C4-2B (cell line): ENCODE measurements around the gene TOP2B.

Experiments used
- ZFX ChIP-seq: fragments of 450-650 bp; IDR thresholded peaks from 2 replicates; pipeline ENCODE4 v1.6.1; 2017
- TF ChIP-seq, protein P1 (sequence below): fragments of 450-650 bp; conservative IDR thresholded peaks from 2 replicates; pipeline ENCODE4 v1.5.1; 2017; ENCODE audit warnings: mild to moderate bottlenecking

DNA sequence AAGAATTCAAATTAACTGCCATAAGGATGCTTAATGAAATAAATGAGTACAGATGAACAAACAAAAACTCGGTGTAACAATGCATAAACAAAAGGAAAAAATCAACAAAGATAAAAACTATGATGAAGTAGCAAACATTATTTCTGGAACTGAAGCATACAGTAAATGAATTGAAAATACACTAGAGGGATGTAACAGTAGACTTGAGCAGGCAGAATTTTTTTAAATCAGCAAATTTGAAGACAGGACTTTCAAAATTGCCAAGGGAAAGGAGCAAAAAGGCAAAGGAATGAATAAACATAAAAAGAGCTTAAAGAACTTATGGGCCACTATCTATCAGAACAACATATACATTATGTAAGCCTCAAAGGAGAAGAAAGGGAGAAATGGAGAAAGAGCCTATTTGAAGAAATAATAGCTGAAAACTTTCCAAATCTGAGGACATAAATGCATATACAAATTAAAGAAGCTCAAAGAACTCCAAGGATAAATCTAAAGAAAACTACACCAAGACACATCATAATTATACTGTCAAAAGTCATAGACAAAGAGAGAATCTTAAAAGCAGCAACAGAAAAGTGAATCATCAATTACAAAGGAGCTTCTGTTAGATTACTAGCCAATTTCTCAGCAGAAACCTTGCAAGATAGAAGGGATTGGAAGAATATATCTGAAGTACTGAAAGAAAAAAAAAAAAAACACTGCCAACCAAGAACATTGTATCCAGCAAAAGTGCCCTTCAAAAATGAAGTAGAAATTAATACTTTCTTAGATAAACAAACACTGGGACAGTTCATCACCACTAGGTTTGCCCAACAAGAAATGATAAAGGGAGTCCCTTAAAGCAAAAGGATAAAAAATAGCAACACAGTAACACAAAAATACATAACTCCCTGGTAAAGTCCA lies 15.5 kb downstream of the TOP2B start:
- TF ChIP-seq, protein P1, sequence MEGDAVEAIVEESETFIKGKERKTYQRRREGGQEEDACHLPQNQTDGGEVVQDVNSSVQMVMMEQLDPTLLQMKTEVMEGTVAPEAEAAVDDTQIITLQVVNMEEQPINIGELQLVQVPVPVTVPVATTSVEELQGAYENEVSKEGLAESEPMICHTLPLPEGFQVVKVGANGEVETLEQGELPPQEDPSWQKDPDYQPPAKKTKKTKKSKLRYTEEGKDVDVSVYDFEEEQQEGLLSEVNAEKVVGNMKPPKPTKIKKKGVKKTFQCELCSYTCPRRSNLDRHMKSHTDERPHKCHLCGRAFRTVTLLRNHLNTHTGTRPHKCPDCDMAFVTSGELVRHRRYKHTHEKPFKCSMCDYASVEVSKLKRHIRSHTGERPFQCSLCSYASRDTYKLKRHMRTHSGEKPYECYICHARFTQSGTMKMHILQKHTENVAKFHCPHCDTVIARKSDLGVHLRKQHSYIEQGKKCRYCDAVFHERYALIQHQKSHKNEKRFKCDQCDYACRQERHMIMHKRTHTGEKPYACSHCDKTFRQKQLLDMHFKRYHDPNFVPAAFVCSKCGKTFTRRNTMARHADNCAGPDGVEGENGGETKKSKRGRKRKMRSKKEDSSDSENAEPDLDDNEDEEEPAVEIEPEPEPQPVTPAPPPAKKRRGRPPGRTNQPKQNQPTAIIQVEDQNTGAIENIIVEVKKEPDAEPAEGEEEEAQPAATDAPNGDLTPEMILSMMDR, result no peak
- TF ChIP-seq ZFX, result no peak
